GM12878 (cell line): ENCODE results near the gene LTV1. TPM values are rescaled to one million over a fixed set of nuclear protein-coding genes. Genes with fewer than 3 reads are reported as not detected.
A peak's percentile ranks its signal among the peaks of the same experiment; 100 is the strongest.

ENCODE experiments used
- CBX5 ChIP-seq: sonication (generic); IDR thresholded peaks from 2 replicates; pipeline ENCODE4 v1.6.1; 2016; ENCODE audit warnings: low read depth, moderate library complexity, mild to moderate bottlenecking, inconsistent platforms
- CHD2 ChIP-seq: IDR thresholded peaks from 2 replicates; pipeline ENCODE4 v1.6.1; 2011; ENCODE audit warnings: low read depth, low read length, improper control_type of control experiment, borderline replicate concordance
- CREM ChIP-seq: IDR thresholded peaks from 2 replicates; pipeline ENCODE4 v1.6.1; 2014; ENCODE audit warnings: antibody characterized with exemption, low read depth
- KAT2A ChIP-seq: conservative IDR thresholded peaks from 2 replicates; pipeline ENCODE4 v1.6.1; 2011; ENCODE audit warnings: low read depth, low read length; ENCODE audit not compliant: control insufficient read depth
- MEF2A ChIP-seq: IDR thresholded peaks from 2 replicates; pipeline ENCODE4 v1.6.1; 2011; ENCODE audit warnings: low read depth, mild to moderate bottlenecking, low read length, moderate library complexity; ENCODE audit not compliant: insufficient read depth
- MEF2B ChIP-seq: fragments of 450-650 bp; IDR thresholded peaks from 2 replicates; pipeline ENCODE4 v1.6.1; 2018; ENCODE audit warnings: mild to moderate bottlenecking, moderate library complexity; ENCODE audit not compliant: partially characterized antibody, poor library complexity, severe bottlenecking
- MYC ChIP-seq: IDR thresholded peaks from 2 replicates; pipeline ENCODE4 v1.6.1; 2011; ENCODE audit warnings: mild to moderate bottlenecking, low read length, moderate library complexity, inconsistent platforms; ENCODE audit not compliant: insufficient read depth, insufficient replicate concordance, insufficient read length, severe bottlenecking
- POLR2A ChIP-seq: IDR thresholded peaks from 2 replicates; pipeline ENCODE4 v1.6.1; 2011; ENCODE audit warnings: low read depth, mild to moderate bottlenecking, low read length
- RCOR1 ChIP-seq: conservative IDR thresholded peaks from 2 replicates; pipeline ENCODE4 v1.6.1; 2012; ENCODE audit warnings: low read depth, low read length, improper control_type of control experiment
- RELA ChIP-seq: fragments of 450-650 bp; IDR thresholded peaks from 2 replicates; pipeline ENCODE4 v1.8.0; 2014; ENCODE audit warnings: borderline replicate concordance; ENCODE audit not compliant: partially characterized antibody
- REST ChIP-seq: IDR thresholded peaks from 2 replicates; pipeline ENCODE4 v1.6.1; 2012; ENCODE audit warnings: mild to moderate bottlenecking, low read depth, low read length
- SMAD1 ChIP-seq: fragments of 450-650 bp; IDR thresholded peaks from 2 replicates; pipeline ENCODE4 v1.6.1; 2018; ENCODE audit warnings: mild to moderate bottlenecking, low read depth; ENCODE audit not compliant: partially characterized antibody
- SMAD5 ChIP-seq: IDR thresholded peaks from 2 replicates; pipeline ENCODE4 v1.6.1; 2016; ENCODE audit warnings: antibody characterized with exemption, low read depth
- SPI1 ChIP-seq: IDR thresholded peaks from 2 replicates; pipeline ENCODE4 v1.6.1; 2011; ENCODE audit warnings: low read depth, mild to moderate bottlenecking, low read length, moderate library complexity, borderline replicate concordance; ENCODE audit not compliant: insufficient read depth
- SUZ12 ChIP-seq: fragments of 200-600 bp; sonication (generic); IDR thresholded peaks from one replicate; pipeline ENCODE4 v1.6.1; 2018; ENCODE audit warnings: antibody characterized with exemption, mild to moderate bottlenecking; ENCODE audit not compliant: unreplicated experiment
- WRNIP1 ChIP-seq: IDR thresholded peaks from 2 replicates; pipeline ENCODE4 v1.6.1; 2011; ENCODE audit warnings: low read depth, low read length, improper control_type of control experiment, borderline replicate concordance
- polyA plus RNA-seq, 11 experiments: library from polyadenylated mRNA; depleted of rRNA in 4 of 11; unstranded in 6 of 11; stranded (reverse) in 5 of 11; fragments of >200 nt; fragmentation: Nextera tagmentation in 4 of 11; fragmentation: Illumina TruSeq in 1 of 11; extraction: Ambion mirVana in 4 of 11; extraction: Trizol in 1 of 11; gene quantifications; 1 replicate in 1 of 11; 2 replicates in 10 of 11; pipeline versions ENCODE4 v1.2.1 to v1.2.3, GENCODE V29; 2011 to 2016; ENCODE audit warnings: inconsistent platforms in 2 of 11, missing spikeins in 2 of 11, low read depth in 1 of 11
- total RNA-seq, 4 experiments: library from RNA; depleted of rRNA in 3 of 4; stranded (reverse); fragments of >200 nt in 3 of 4; fragmentation: Illumina TruSeq in 1 of 4; extraction: Trizol in 1 of 4; gene quantifications; 2 replicates each; pipeline versions ENCODE4 v1.2.1 to v1.2.3, GENCODE V29; 2013 to 2021
- TF ChIP-seq, protein P1 (sequence below): fragments of 450-650 bp; IDR thresholded peaks from 2 replicates; pipeline ENCODE4 v1.6.1; 2017; ENCODE audit warnings: low read depth, mild to moderate bottlenecking, moderate library complexity
- TF ChIP-seq, protein P2 (sequence below): IDR thresholded peaks from 2 replicates; pipeline ENCODE4 v1.6.1; 2012; ENCODE audit warnings: low read depth, low read length, improper control_type of control experiment
- TF ChIP-seq, protein P3 (sequence below): fragments of 450-650 bp; IDR thresholded peaks from 2 replicates; pipeline ENCODE4 v1.6.1; 2017; ENCODE audit warnings: mild to moderate bottlenecking, low read depth, inconsistent platforms; ENCODE audit not compliant: poor library complexity, severe bottlenecking

The LTV1 gene
- total and polyA plus RNA-seq, 10 of the 15 experiments (the other 5 are each of a cell fraction or from before 2014, with no cell fraction given), result 22.3 to 66.4 (median 52.0) TPM

- TF ChIP-seq, protein P1, sequence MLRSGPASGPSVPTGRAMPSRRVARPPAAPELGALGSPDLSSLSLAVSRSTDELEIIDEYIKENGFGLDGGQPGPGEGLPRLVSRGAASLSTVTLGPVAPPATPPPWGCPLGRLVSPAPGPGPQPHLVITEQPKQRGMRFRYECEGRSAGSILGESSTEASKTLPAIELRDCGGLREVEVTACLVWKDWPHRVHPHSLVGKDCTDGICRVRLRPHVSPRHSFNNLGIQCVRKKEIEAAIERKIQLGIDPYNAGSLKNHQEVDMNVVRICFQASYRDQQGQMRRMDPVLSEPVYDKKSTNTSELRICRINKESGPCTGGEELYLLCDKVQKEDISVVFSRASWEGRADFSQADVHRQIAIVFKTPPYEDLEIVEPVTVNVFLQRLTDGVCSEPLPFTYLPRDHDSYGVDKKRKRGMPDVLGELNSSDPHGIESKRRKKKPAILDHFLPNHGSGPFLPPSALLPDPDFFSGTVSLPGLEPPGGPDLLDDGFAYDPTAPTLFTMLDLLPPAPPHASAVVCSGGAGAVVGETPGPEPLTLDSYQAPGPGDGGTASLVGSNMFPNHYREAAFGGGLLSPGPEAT, result peak; percentile 67; the same call in 1 of the 2 replicates
- TF ChIP-seq SUZ12 (no peak), SMAD5 (peak; percentile 70; the same call in 1 of the 2 replicates), KAT2A (no peak), SPI1 (no peak), SMAD1 (peak; percentile 52), WRNIP1 (no peak), CHD2 (peak; percentile 99), REST (no peak), MEF2B (peak; percentile 63), MEF2A (0 out of 2 replicates have a peak, but pooled peaks have one; percentile 50), MYC (peak; percentile 97), POLR2A (peak; percentile 85), CREM (peak; percentile 89), RELA (peak; percentile 60), RCOR1 (peak; percentile 98), CBX5 (peak; percentile 89; the same call in 1 of the 2 replicates)
- TF ChIP-seq, protein P2, sequence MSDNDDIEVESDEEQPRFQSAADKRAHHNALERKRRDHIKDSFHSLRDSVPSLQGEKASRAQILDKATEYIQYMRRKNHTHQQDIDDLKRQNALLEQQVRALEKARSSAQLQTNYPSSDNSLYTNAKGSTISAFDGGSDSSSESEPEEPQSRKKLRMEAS, result peak; percentile 98
- TF ChIP-seq, protein P3, sequence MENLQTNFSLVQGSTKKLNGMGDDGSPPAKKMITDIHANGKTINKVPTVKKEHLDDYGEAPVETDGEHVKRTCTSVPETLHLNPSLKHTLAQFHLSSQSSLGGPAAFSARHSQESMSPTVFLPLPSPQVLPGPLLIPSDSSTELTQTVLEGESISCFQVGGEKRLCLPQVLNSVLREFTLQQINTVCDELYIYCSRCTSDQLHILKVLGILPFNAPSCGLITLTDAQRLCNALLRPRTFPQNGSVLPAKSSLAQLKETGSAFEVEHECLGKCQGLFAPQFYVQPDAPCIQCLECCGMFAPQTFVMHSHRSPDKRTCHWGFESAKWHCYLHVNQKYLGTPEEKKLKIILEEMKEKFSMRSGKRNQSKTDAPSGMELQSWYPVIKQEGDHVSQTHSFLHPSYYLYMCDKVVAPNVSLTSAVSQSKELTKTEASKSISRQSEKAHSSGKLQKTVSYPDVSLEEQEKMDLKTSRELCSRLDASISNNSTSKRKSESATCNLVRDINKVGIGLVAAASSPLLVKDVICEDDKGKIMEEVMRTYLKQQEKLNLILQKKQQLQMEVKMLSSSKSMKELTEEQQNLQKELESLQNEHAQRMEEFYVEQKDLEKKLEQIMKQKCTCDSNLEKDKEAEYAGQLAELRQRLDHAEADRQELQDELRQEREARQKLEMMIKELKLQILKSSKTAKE, result no peak
Measured at GRCh38 chr6:143842902-143843676, at the start of gene LTV1 (continued).
